H1 (cell line): ENCODE results near the gene ZNF143. TPM values are rescaled to one million over a fixed set of nuclear protein-coding genes. Genes with fewer than 3 reads are reported as not detected.

ENCODE experiments used
- CTCF ChIA-PET: fragments of 300-600 bp; sonication (Branson Sonifier 250); formaldehyde crosslinking; loops from one replicate; lab custom pipeline; 2021; ENCODE audit not compliant: partially characterized antibody; lab: Charles Lee
- POLR2A ChIA-PET: fragments of 300-600 bp; sonication (Branson Sonifier 250); formaldehyde crosslinking; loops from one replicate; lab custom pipeline; 2021; ENCODE audit warnings: inconsistent platforms; ENCODE audit not compliant: partially characterized antibody; lab: Charles Lee
- DNase-seq, 2 experiments: peaks; one replicate each; pipeline versions ENCODE4 v3.0.0 to v3.0.0-alpha.2; 2010 to 2022; ENCODE audit warnings: low spot score in 2 of 2, low read depth in 1 of 2, mixed read lengths in 1 of 2
- FAIRE-seq: peaks from 2 replicates; lab custom pipeline; 2011; peaks lifted over from hg19 to GRCh38; lab: Jason Lieb, UNC
- H2AFZ ChIP-seq: 2 replicates; pipeline ENCODE4 v1.8.1; 2012; ENCODE audit warnings: low read length, inconsistent platforms
- H2AK5ac ChIP-seq: 2 replicates; pipeline ENCODE4 v1.6.1; 2013; ENCODE audit warnings: low read depth, low read length
- H2BK120ac ChIP-seq: replicated peaks from 2 replicates; pipeline ENCODE3; 2013; ENCODE audit warnings: low read depth, low read length, inconsistent platforms
- H2BK12ac ChIP-seq: 2 replicates; pipeline ENCODE4 v1.6.1; 2013; ENCODE audit warnings: low read depth, low read length
- H2BK15ac ChIP-seq: 2 replicates; pipeline ENCODE4 v1.6.1; 2013; ENCODE audit warnings: low read length
- H2BK20ac ChIP-seq: 2 replicates; pipeline ENCODE4 v1.6.1; 2013; ENCODE audit warnings: low read length
- H2BK5ac ChIP-seq: 2 replicates; pipeline ENCODE4 v1.6.1; 2013; ENCODE audit warnings: low read depth, low read length
- H3K14ac ChIP-seq: 2 replicates; pipeline ENCODE4 v1.6.1; 2013; ENCODE audit warnings: inconsistent platforms; ENCODE audit not compliant: insufficient read length
- H3K18ac ChIP-seq: 2 replicates; pipeline ENCODE4 v1.6.1; 2013; ENCODE audit warnings: low read length; ENCODE audit errors: extremely low read depth
- H3K23ac ChIP-seq: 2 replicates; pipeline ENCODE4 v1.6.1; 2013; ENCODE audit warnings: inconsistent platforms; ENCODE audit not compliant: insufficient read length
- H3K23me2 ChIP-seq: 2 replicates; pipeline ENCODE4 v1.6.1; 2013; ENCODE audit warnings: low read depth, low read length
- H3K27ac ChIP-seq: 2 replicates; pipeline ENCODE4 v1.6.1; 2011; ENCODE audit warnings: low read depth, low read length, inconsistent platforms
- H3K27me3 ChIP-seq, 4 experiments: replicated peaks in 1 of 4; 1 replicate in 1 of 4; 2 replicates in 3 of 4; pipeline versions ENCODE4 v1.6.1 to v1.8.1; 2011 to 2013; ENCODE audit warnings: low read length in 3 of 4, mild to moderate bottlenecking in 3 of 4, inconsistent platforms in 2 of 4, mixed read lengths in 2 of 4, moderate library complexity in 1 of 4; ENCODE audit not compliant: control insufficient read depth in 3 of 4, insufficient read depth in 3 of 4; ENCODE audit errors: extremely low read depth in 1 of 4
- H3K36me3 ChIP-seq, 4 experiments: 2 replicates each; pipeline versions ENCODE4 v1.6.1 to v1.8.1; 2011 to 2013; ENCODE audit warnings: mild to moderate bottlenecking in 4 of 4, low read length in 3 of 4, moderate library complexity in 2 of 4, control low read depth in 1 of 4, inconsistent platforms in 1 of 4; ENCODE audit not compliant: insufficient read depth in 4 of 4, control insufficient read depth in 2 of 4
- H3K4ac ChIP-seq: replicated peaks from 2 replicates; pipeline ENCODE3; 2013; ENCODE audit warnings: low read length, low read depth, mixed read lengths, inconsistent platforms; ENCODE audit not compliant: insufficient read length
- H3K4me1 ChIP-seq, 4 experiments: replicated peaks in 1 of 4; 1 replicate in 1 of 4; 2 replicates in 3 of 4; pipeline versions ENCODE4 v1.6.1 to v1.8.1; 2011 to 2013; ENCODE audit warnings: low read length in 3 of 4, inconsistent platforms in 2 of 4, mixed read lengths in 1 of 4; ENCODE audit not compliant: insufficient read depth in 4 of 4, control insufficient read depth in 3 of 4
- H3K4me2 ChIP-seq, 2 experiments: 2 replicates each; pipeline versions ENCODE4 v1.6.1 to v1.8.1; 2011 to 2013; ENCODE audit warnings: low read depth in 2 of 2, low read length in 2 of 2, control low read depth in 1 of 2, inconsistent platforms in 1 of 2, mild to moderate bottlenecking in 1 of 2; ENCODE audit not compliant: insufficient read depth in 1 of 2
- H3K4me3 ChIP-seq, 4 experiments: fragments of 200-600, 300-600 bp in 1 of 4; sonication (generic), shearing (Covaris generic), sonication (Bioruptor Twin) in 1 of 4; 2 replicates each; pipeline versions ENCODE4 v1.5.1 to v1.8.1; 2011 to 2016; ENCODE audit warnings: low read length in 4 of 4, low read depth in 3 of 4, control low read depth in 2 of 4, inconsistent platforms in 2 of 4, mild to moderate bottlenecking in 2 of 4, mixed read lengths in 1 of 4, moderate library complexity in 1 of 4; ENCODE audit not compliant: insufficient read depth in 2 of 4; ENCODE audit errors: extremely low read depth in 1 of 4
- H3K56ac ChIP-seq: replicated peaks from 2 replicates; pipeline ENCODE3; 2013; ENCODE audit warnings: low read depth, mild to moderate bottlenecking, mixed read lengths, low read length, inconsistent platforms; ENCODE audit not compliant: insufficient read length
- H3K79me1 ChIP-seq: 2 replicates; pipeline ENCODE4 v1.6.1; 2013; ENCODE audit warnings: low read depth, low read length, control low read depth
- H3K79me2 ChIP-seq, 2 experiments: 2 replicates each; pipeline versions ENCODE4 v1.6.1 to v1.8.1; 2012 to 2013; ENCODE audit warnings: low read length in 2 of 2, mild to moderate bottlenecking in 2 of 2, inconsistent platforms in 1 of 2; ENCODE audit not compliant: insufficient read depth in 2 of 2, control insufficient read depth in 1 of 2
- H3K9ac ChIP-seq, 4 experiments: replicated peaks in 1 of 4; 1 replicate in 1 of 4; 2 replicates in 3 of 4; pipeline versions ENCODE4 v1.6.1 to v1.8.1; 2011 to 2013; ENCODE audit warnings: low read depth in 3 of 4, low read length in 3 of 4, control low read depth in 2 of 4, mild to moderate bottlenecking in 2 of 4, moderate library complexity in 2 of 4, inconsistent platforms in 1 of 4; ENCODE audit errors: extremely low read depth in 1 of 4
- H3K9me3 ChIP-seq, 2 experiments: 2 replicates each; pipeline versions ENCODE4 v1.6.1 to v1.8.1; 2012 to 2013; ENCODE audit warnings: mild to moderate bottlenecking in 2 of 2, moderate library complexity in 2 of 2, control low read depth in 1 of 2, inconsistent platforms in 1 of 2, low read depth in 1 of 2, low read length in 1 of 2, mixed read lengths in 1 of 2; ENCODE audit not compliant: insufficient read depth in 2 of 2
- H4K20me1 ChIP-seq, 2 experiments: replicated peaks in 1 of 2; 2 replicates each; pipeline versions ENCODE3 to v1.8.1; 2011 to 2013; ENCODE audit warnings: inconsistent platforms in 2 of 2, low read length in 2 of 2, mild to moderate bottlenecking in 1 of 2; ENCODE audit not compliant: insufficient read depth in 2 of 2, control insufficient read depth in 1 of 2
- H4K5ac ChIP-seq: 2 replicates; pipeline ENCODE4 v1.6.1; 2013; ENCODE audit warnings: low read length, low read depth, mixed read lengths, inconsistent platforms; ENCODE audit not compliant: insufficient read length
- H4K8ac ChIP-seq: 2 replicates; pipeline ENCODE4 v1.8.0; 2013; ENCODE audit warnings: mild to moderate bottlenecking, moderate library complexity, low read length, inconsistent platforms; ENCODE audit not compliant: insufficient read depth; ENCODE audit errors: extremely low read depth
- H4K91ac ChIP-seq: replicated peaks from 2 replicates; pipeline ENCODE3; 2013; ENCODE audit warnings: low read length, mixed read lengths, inconsistent platforms; ENCODE audit not compliant: insufficient read length
- SP1 ChIP-seq: IDR thresholded peaks from 2 replicates; pipeline ENCODE4 v1.6.1; 2011; ENCODE audit warnings: low read depth, low read length
- TBP ChIP-seq: IDR thresholded peaks from 2 replicates; pipeline ENCODE4 v1.6.1; 2011; ENCODE audit warnings: low read depth, low read length, improper control_type of control experiment
- WGBS, 2 experiments: shearing (Covaris generic) in 1 of 2; methylation state at CpG; one replicate each; pipeline versions ENCODE4 v1.1.6 to v1.1.7; 2013 to 2015; ENCODE audit warnings: low lambda C conversion rate in 2 of 2, mixed read lengths in 2 of 2, inconsistent platforms in 1 of 2, low coverage in 1 of 2, missing lambda C conversion rate in 1 of 2; ENCODE audit not compliant: insufficient replicate concordance in 2 of 2, insufficient coverage in 1 of 2, insufficient read length in 1 of 2; ENCODE audit errors: extremely low coverage in 1 of 2, missing lambda C conversion rate in 1 of 2; 5-methylcytosine and 5-hydroxymethylcytosine counted together
- polyA plus RNA-seq, 7 experiments: library from polyadenylated mRNA; depleted of rRNA in 3 of 7; stranded (reverse) in 5 of 7; unstranded in 2 of 7; fragments of >200 nt in 5 of 7; fragments of 200-250 nt in 2 of 7; gene quantifications; 1 replicate in 5 of 7; 2 replicates in 1 of 7; 4 replicates in 1 of 7; pipeline versions ENCODE4 v1.2.1 to v1.2.3, GENCODE V29; 2011 to 2013; ENCODE audit warnings: missing spikeins in 2 of 7, mixed read lengths in 2 of 7
- total RNA-seq: library from RNA; stranded (reverse); fragmentation: NEBNext Ultra II Directional; extraction: Animal tissue kit (Norgen Biotek cat#: 25700); gene quantifications from 2 replicates; pipeline ENCODE4 v1.2.1, GENCODE V29; 2021

ZNF143 gene
- total and polyA plus RNA-seq, 2 of the 8 experiments (the other 6 are each of a cell fraction or from before 2014, with no cell fraction given), result 43.0 to 69.2 TPM

DNA sequence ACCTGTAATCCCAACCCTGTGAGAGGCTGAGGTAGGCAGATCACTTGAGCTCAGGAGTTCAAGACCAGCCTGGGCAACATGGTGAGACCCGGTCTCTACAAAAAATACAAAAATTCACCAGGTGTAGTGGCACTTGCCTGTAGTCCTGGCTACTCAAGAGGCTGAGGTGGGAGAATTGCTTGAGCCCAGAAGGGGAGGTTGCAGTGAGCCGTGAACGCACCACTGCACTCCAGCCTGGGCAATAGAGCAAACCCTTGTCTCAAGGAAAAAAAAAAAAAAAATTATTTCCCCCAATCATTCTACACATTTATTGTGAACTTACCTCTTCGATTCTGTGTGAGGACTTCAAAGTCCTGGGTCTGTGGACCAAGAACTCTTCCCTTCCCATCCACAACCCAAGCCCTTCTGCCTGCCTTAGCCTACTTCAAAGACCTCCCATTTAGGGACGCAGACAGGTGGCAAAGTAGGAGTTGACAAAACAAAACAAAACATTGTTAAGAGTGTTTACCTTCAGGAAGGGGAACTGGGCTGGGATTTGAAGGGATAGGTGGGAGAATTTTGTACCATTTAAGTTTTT is 108.9 kb downstream of the ZNF143 start:
- CTCF ChIA-PET, result interaction anchor here (3.0 kb wide), 1 partner anchor 35 kb away, joined by 23 read pairs; no protein-coding TSS in a partner anchor
- no peak overlapping the region for H4K5ac ChIP-seq
- peak overlapping the region; percentile 11 for H4K91ac ChIP-seq
- H3K4me2 ChIP-seq, result peak overlapping the region; percentile 1 to 7; a peak in 2 of 4 replicates
- H3K14ac ChIP-seq, result no peak overlapping the region
- peaks cover 6% of the 10 kb centered on the region; the same call in 1 of the 2 replicates for H3K23me2 ChIP-seq
- 91% methylated on average over 5 of the region's 5 CpGs; no CpG with 5 or more reads in 1 of the 2 experiments for WGBS, 2 experiments
- H2BK120ac ChIP-seq, result peak overlapping the region; percentile 6
- H2AFZ ChIP-seq, result no peak overlapping the region
- no peaks in the 10 kb centered on the region for H3K27me3 ChIP-seq
- H2BK12ac ChIP-seq, result peak overlapping the region; percentile 97; the same call in 1 of the 2 replicates
- 0 out of 2 replicates have a peak overlapping the region, but pooled peaks have one; percentile 80 for H2BK20ac ChIP-seq
- H3K56ac ChIP-seq, result no peak overlapping the region
- H3K23ac ChIP-seq, result no peak overlapping the region
- H3K4me3 ChIP-seq, result no peak overlapping the region; a peak in 1 of 8 replicates
- H3K79me2 ChIP-seq, result peaks cover 8 to 10% of the 10 kb centered on the region in 2 experiments
- peak overlapping the region; percentile 69 for H2BK5ac ChIP-seq
- no peak overlapping the region; the same call in 1 of the 2 replicates for H3K27ac ChIP-seq
- no peak overlapping the region for H4K8ac ChIP-seq
- no peaks in the 10 kb centered on the region for H3K79me1 ChIP-seq
- DNase-seq (no peak), FAIRE-seq (no peak)
- TF ChIP-seq TBP (0 out of 2 replicates have a peak, but pooled peaks have one; percentile 31), SP1 (no peak)
- H3K4me1 ChIP-seq, result peaks cover 5 to 23% (median 13%) of the 10 kb centered on the region in 4 experiments
- peak overlapping the region; percentile 57 for H3K4ac ChIP-seq
- H3K18ac ChIP-seq, result no peak overlapping the region; the same call in 1 of the 2 replicates
- no peaks in the 10 kb centered on the region for H3K9me3 ChIP-seq
- H3K36me3 ChIP-seq, result no peaks in the 10 kb centered on the region
- no peak overlapping the region; a peak in 2 of 7 replicates for H3K9ac ChIP-seq
- H4K20me1 ChIP-seq, result peaks cover 0 to under 1% of the 10 kb centered on the region in 2 experiments
- peak overlapping the region; percentile 99; the same call in 1 of the 2 replicates for H2BK15ac ChIP-seq
- POLR2A ChIA-PET, result interaction anchor here (0.6 to 1.5 kb wide), 5 partner anchors 10 to 109 kb away, joined by 3 to 5 read pairs (median 4); partner anchors contain the start of gene ZNF143
- no peak overlapping the region; the same call in 1 of the 2 replicates for H2AK5ac ChIP-seq
